Activated CD4-positive, alpha-beta T cell treated with anti-CD3 and anti-CD28 coated beads, Interleukin-2, Interleukin-4, amounts not matched to agents 100 ng/mL and 50 ng/mL, durations not matched to agents 16 hours and 8 hours (primary cell): Measurements from ENCODE around the gene ALPL.
"Not testable (repeated sequence)": the region's sequence is repeated elsewhere in the genome, so short reads cannot be mapped to it uniquely, and the experiment has no call there.

Experiments
- DNase-seq: peaks from one replicate; pipeline ENCODE4 v3.0.0-alpha.2; 2020; ENCODE audit warnings: low spot score

ALPL gene

GRCh38 chr1:21559788-21560567 is 50.8 kb downstream of the ALPL start:
- no peak for DNase-seq

- no peak for DNase-seq
Measured at GRCh38 chr1:21560916-21561638, 51.9 kb downstream of the ALPL start.

GRCh38 chr1:21562896-21563295 is 53.7 kb downstream of the ALPL start:
- no peak for DNase-seq

GRCh38 chr1:21563971-21564370 is 54.7 kb downstream of the ALPL start:
- no peak for DNase-seq

- no peak for DNase-seq
Measured at GRCh38 chr1:21564521-21565095, 55.4 kb downstream of the ALPL start.

GRCh38 chr1:21565285-21565684 is 56.1 kb downstream of the ALPL start:
- DNase-seq: no peak

- not testable (repeated sequence) for DNase-seq
Measured at GRCh38 chr1:21566361-21566760, 57.1 kb downstream of the ALPL start.

GRCh38 chr1:21567241-21568005 is 58.2 kb downstream of the ALPL start:
- DNase-seq: no peak

GRCh38 chr1:21568006-21568746 is 59.0 kb downstream of the ALPL start:
- no peak for DNase-seq

GRCh38 chr1:21568809-21569385 is 59.7 kb downstream of the ALPL start:
- no peak for DNase-seq

- no peak for DNase-seq
Measured at GRCh38 chr1:21569820-21570527, 60.8 kb downstream of the ALPL start.

GRCh38 chr1:21570528-21570875 is 61.3 kb downstream of the ALPL start:
- DNase-seq: no peak

- DNase-seq: no peak
Measured at GRCh38 chr1:21570885-21571284, 61.7 kb downstream of the ALPL start.

GRCh38 chr1:21572221-21572620 is 63.0 kb downstream of the ALPL start:
- DNase-seq: no peak

GRCh38 chr1:21572735-21573277 is 63.6 kb downstream of the ALPL start:
- DNase-seq: no peak

- no peak for DNase-seq
Measured at GRCh38 chr1:21573475-21573874, 64.3 kb downstream of the ALPL start.

GRCh38 chr1:21573971-21574465 is 64.8 kb downstream of the ALPL start:
- DNase-seq: peak; percentile 12

- no peak for DNase-seq
Measured at GRCh38 chr1:21574466-21575151, 65.4 kb downstream of the ALPL start.

GRCh38 chr1:21575351-21575942 is 66.2 kb downstream of the ALPL start:
- DNase-seq: no peak
